GM12872 (cell line): ENCODE measurements around the gene CACNA1D.

Experiments used
- TF ChIP-seq, protein P1 (sequence below): IDR thresholded peaks from 3 replicates; pipeline ENCODE4 v1.5.1; 2011; ENCODE audit warnings: low read depth, mild to moderate bottlenecking, low read length, moderate library complexity; ENCODE audit not compliant: insufficient read depth

Gene CACNA1D

DNA sequence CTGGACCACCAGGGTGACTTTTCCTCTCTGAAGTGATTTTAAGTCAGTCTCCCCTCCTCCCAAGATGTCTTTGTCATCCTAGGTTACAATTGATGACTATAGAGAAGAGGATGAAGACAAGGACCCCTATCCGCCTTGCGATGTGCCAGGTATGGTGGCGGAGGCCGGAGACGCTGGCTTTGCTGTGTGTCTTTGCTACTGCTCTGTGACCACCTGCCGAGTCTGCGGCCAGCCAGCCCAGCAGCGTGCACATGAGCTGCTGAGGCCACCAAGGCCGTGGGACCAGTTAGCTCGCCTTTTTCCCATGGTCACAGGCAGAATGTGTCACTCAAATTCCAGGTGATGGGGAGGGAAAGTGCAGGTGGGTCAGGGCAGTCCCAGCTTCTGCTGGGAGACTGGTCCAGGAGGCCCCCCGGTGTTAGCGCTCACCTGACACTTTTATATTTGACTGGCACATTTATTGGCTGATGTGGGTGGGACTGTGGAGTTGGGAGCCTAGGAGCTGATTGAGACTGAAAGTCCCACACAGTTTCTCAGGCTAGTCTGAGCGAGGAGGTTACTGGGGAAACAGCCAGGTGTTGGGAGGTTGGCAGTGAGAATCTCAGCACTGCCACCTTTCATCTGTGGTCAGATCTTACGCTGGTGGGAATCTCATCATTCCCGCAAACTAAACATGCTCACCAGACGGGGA, 237.7 kb downstream of the CACNA1D start:
- TF ChIP-seq, protein P1, sequence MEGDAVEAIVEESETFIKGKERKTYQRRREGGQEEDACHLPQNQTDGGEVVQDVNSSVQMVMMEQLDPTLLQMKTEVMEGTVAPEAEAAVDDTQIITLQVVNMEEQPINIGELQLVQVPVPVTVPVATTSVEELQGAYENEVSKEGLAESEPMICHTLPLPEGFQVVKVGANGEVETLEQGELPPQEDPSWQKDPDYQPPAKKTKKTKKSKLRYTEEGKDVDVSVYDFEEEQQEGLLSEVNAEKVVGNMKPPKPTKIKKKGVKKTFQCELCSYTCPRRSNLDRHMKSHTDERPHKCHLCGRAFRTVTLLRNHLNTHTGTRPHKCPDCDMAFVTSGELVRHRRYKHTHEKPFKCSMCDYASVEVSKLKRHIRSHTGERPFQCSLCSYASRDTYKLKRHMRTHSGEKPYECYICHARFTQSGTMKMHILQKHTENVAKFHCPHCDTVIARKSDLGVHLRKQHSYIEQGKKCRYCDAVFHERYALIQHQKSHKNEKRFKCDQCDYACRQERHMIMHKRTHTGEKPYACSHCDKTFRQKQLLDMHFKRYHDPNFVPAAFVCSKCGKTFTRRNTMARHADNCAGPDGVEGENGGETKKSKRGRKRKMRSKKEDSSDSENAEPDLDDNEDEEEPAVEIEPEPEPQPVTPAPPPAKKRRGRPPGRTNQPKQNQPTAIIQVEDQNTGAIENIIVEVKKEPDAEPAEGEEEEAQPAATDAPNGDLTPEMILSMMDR: no peak

DNA sequence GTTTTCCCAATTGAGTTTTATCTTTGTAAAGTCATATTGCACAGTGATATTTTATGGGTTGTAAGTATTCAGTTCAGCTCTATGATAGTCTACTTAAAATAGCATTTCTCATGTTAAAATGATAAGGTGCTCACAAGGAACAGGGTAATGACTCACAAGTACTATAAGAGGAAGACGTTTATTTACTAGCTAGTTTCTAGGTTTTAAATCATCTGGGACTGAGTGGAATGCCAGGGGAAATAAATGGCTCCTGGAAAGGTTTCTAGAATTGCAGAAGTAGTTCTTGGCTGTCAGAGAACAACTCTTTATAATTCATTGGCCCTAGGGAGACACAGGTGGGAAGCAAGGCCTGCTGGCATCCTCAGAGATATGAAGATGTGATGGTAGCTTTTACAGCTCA, 239.0 kb downstream of the CACNA1D start:
- TF ChIP-seq, protein P1: no peak

DNA sequence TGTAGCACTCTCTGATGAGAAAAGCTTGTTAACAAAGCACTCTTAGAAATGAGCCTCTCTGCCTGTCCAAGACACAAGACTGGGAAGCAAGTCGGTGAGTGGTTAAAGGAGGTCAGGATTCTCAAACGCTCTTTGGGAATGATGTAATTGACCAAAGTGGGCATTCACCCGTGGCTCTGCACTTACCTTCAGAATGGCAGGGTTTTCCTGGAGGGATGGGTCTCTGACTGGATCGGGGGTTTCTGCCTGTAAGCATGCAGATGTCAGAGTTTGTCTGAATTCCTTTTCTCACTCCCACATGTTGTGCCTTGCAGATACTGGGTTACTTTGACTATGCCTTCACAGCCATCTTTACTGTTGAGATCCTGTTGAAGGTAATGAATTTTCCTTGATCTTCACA, 245.6 kb downstream of the CACNA1D start:
- TF ChIP-seq, protein P1: no peak

DNA sequence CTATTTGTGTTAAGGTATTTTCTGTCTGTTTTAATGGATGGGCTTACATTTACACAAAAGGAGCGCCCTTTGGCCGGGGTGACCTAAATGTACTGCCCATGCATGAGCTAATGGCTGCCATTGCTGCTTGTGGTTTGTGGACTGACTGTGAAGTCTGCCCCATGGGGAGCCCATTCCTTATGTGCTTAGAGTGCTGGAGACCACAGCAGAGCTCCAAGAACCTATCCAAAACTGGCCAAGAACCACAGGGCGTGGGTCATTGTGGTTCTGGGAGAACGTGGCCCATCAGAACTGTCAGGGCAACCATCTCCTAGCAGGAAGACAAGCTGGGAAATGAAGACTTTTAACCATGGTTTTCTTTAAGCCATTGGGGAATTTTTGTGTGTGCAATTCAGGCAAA, 246.5 kb downstream of the CACNA1D start:
- TF ChIP-seq, protein P1: no peak

DNA sequence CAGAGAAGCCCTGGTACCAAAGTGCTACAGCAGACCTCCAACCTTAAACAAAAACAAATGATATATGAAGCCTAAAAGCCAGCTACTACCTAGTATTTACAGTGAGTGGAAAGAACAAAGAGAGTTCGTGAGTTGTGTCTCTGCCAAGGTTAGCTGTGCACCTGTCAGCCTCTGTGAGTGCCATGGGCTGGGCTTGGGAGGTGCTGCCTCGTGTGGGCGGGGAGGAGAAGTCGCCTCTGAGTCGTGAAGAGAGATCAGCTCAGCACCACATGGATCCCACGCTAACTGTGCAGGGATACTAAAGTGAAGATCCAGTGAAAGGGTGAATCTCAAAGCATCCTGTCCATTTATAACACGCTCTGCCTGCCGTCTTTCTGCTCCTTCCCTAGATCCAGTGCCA, 249.9 kb downstream of the CACNA1D start:
- TF ChIP-seq, protein P1: no peak

DNA sequence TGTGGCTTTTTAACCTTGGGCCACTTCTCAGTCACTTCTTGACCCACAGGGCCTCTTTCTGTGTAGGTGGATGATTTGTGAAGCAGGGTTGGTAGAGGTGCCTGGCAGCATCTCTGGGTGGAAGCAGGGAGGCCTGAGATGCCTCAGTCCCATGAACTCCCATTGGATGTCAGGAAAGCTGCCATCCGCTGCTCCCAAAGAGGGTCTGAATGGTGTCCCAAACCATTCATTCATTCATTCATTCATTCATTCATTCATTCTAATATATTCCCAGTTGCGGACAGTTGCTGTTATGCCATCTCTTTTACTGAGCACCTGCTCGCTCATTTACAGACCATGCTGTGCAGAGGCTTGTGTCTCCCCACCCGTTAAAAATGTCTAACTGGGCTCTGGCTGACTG, 253.1 kb downstream of the CACNA1D start:
- TF ChIP-seq, protein P1: no peak

DNA sequence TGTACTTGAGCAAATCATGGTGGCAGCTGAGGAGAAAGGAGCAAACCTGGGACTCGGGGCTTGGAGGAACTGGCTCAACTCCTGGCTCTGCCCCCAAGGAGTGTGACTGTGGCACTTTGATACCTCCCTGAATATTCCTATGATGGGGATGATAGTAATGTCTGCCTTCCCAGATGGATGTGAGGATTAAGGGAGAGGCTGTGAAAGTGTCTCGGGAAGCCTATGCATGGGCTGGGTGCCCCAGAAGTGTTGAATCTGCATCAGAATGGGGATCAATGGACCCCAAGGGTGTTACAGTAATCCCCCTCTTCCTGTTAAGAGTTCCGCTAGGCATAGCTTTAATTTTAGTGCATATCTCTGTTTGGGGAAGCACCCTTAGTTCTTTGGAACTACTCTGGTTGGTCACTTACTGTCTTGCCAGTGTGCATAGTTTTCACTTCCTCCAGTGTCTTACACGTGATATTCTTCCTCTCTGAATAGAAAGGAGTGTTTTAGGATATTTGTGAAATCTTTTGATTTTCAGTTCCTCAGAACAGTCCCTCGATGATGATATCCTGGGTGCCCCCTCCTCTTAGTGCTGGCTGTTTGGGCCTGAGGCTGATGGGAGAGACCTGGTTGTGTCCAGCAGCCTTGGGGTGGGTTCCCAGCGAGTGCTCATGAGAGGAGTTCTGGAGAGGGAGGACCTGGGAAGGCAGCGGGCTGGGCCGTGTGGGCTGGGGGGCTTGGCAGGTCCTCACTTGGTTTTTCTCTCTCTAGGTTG, 254.3 kb downstream of the CACNA1D start:
- TF ChIP-seq, protein P1: no peak
